Measurements from ENCODE around the gene LRMDA.

The LRMDA gene

DNA sequence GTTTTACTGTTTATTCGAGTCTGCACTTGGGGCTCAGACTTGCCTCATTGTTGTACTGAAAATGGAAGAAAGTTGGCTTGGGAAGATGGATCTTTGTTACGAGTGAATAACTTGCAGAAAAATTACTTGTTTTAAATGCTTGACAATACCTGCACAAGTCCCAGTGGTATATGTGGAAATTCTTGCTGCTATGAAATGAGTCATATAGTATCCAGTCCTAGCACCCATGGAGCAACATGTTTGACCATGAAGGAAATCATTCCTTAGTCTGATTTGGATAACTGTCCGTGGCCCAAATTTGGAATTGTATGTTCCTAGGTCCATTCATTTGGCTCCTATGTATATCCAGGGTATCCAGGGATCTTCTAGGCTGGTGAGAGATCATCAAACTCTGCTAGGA is 1109.4 kb downstream of the LRMDA start:
- Histone ChIP-seq H4K20me1 (ENCODE audit: insufficient read depth) (no peaks in the 10 kb centered on the region), H3K27ac (no peak overlapping the region), H3K4me2 (no peak overlapping the region), H3K79me2 (ENCODE audit: insufficient read depth, low read depth) (no peaks in the 10 kb centered on the region), H3K36me3 (ENCODE audit: insufficient read depth) (no peaks in the 10 kb centered on the region), H3K4me1 (ENCODE audit: low read depth, poor library complexity, severe bottlenecking) (no peaks in the 10 kb centered on the region), H2AFZ (ENCODE audit: low read depth) (no peak overlapping the region), H3K9ac (no peak overlapping the region), H3K4me3 (IDR thresholded peaks at IDR 0.05; ENCODE audit: insufficient read depth, low read depth, low read length) (no peak overlapping the region), H3K27me3 (ENCODE audit: insufficient read depth, low read depth) (no peaks in the 10 kb centered on the region)
- no peak for TF ChIP-seq CTCF (conservative IDR thresholded peaks at IDR 0.05; ENCODE audit: low read depth, low read length)

GRCh38 chr10:76541852-76542251 is 1110.4 kb downstream of the LRMDA start:
- no peaks in the 10 kb centered on the region for H3K79me2 ChIP-seq (ENCODE audit: insufficient read depth, low read depth)
- H2AFZ ChIP-seq (ENCODE audit: low read depth): no peak overlapping the region
- H3K9ac ChIP-seq: no peak overlapping the region
- no peak overlapping the region for H3K4me2 ChIP-seq
- H3K4me1 ChIP-seq (ENCODE audit: low read depth, poor library complexity, severe bottlenecking): no peaks in the 10 kb centered on the region
- no peaks in the 10 kb centered on the region for H3K36me3 ChIP-seq (ENCODE audit: insufficient read depth)
- H3K27ac ChIP-seq: no peak overlapping the region
- H4K20me1 ChIP-seq (ENCODE audit: insufficient read depth): no peaks in the 10 kb centered on the region
- H3K27me3 ChIP-seq (ENCODE audit: insufficient read depth, low read depth): no peaks in the 10 kb centered on the region
- H3K4me3 ChIP-seq (IDR thresholded peaks at IDR 0.05; ENCODE audit: insufficient read depth, low read depth, low read length): no peak overlapping the region
- TF ChIP-seq CTCF (conservative IDR thresholded peaks at IDR 0.05; ENCODE audit: low read depth, low read length): no peak

DNA sequence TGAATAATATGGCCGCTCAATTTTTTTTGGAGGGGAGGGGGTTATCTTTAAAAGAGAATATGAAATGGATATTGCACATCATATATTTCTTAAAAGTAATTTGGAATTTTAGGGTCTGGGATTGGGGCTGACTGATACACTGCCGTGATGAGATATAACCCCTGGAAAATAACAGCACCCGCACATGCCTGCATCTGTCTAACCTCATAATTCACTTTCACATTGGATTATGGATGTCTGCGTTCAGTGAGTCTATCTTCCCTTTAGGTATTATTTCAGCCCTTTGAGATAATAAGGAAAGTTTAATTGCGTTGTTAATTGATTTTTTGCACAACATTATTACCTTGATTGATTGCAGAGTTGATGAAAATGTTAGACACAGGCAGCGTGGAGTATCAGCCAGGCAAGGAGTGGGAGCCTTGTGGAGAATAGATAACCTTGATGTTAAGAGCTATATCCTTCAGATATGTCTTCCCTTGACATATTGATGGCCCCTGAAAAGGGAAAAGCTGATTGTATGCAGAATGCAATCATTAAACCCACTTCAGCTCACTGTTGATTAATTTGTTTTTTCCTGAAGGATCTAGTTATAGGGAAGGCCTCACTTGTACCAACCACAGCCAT is 1111.0 kb downstream of the LRMDA start:
- Histone ChIP-seq H4K20me1 (ENCODE audit: insufficient read depth) (no peaks in the 10 kb centered on the region), H2AFZ (ENCODE audit: low read depth) (no peak overlapping the region), H3K4me1 (ENCODE audit: low read depth, poor library complexity, severe bottlenecking) (no peaks in the 10 kb centered on the region), H3K9ac (no peak overlapping the region), H3K4me3 (IDR thresholded peaks at IDR 0.05; ENCODE audit: insufficient read depth, low read depth, low read length) (no peak overlapping the region), H3K79me2 (ENCODE audit: insufficient read depth, low read depth) (no peaks in the 10 kb centered on the region), H3K36me3 (ENCODE audit: insufficient read depth) (no peaks in the 10 kb centered on the region), H3K27ac (no peak overlapping the region), H3K27me3 (ENCODE audit: insufficient read depth, low read depth) (no peaks in the 10 kb centered on the region), H3K4me2 (no peak overlapping the region)
- no peak for TF ChIP-seq CTCF (conservative IDR thresholded peaks at IDR 0.05; ENCODE audit: low read depth, low read length)

- Histone ChIP-seq H3K4me3 (IDR thresholded peaks at IDR 0.05; ENCODE audit: insufficient read depth, low read depth, low read length) (no peak overlapping the region), H3K27me3 (ENCODE audit: insufficient read depth, low read depth) (no peaks in the 10 kb centered on the region), H4K20me1 (ENCODE audit: insufficient read depth) (no peaks in the 10 kb centered on the region), H3K36me3 (ENCODE audit: insufficient read depth) (no peaks in the 10 kb centered on the region), H3K79me2 (ENCODE audit: insufficient read depth, low read depth) (no peaks in the 10 kb centered on the region), H3K27ac (no peak overlapping the region), H3K4me1 (ENCODE audit: low read depth, poor library complexity, severe bottlenecking) (no peaks in the 10 kb centered on the region), H3K4me2 (no peak overlapping the region), H2AFZ (ENCODE audit: low read depth) (no peak overlapping the region), H3K9ac (no peak overlapping the region)
- no peak for TF ChIP-seq CTCF (conservative IDR thresholded peaks at IDR 0.05; ENCODE audit: low read depth, low read length)
Observed at GRCh38 chr10:76543655-76544054, 1112.2 kb downstream of the LRMDA start.
